ENCODE measurements around the gene FAM168A.
A peak's percentile ranks its signal among the peaks of the same experiment; 100 is the strongest.

FAM168A gene

GRCh38 chr11:73409431-73409830, 188.5 kb downstream of the FAM168A start:
- no peak for DNase-seq (ENCODE audit: low read depth in 2 of 2)

GRCh38 chr11:73406619-73407018, 191.3 kb downstream of the FAM168A start:
- no peak for TF ChIP-seq CTCF (IDR thresholded peaks at IDR 0.05; ENCODE audit: low read depth, low read length)
- DNase-seq (ENCODE audit: low read depth in 2 of 2) = no peak
- no peak overlapping the region for H3K4me3 ChIP-seq (replicated peaks in 1 of 2; ENCODE audit: low read depth in 2 of 2, low read length in 2 of 2)

More at GRCh38 chr11:73409431-73409830, 188.5 kb downstream of the FAM168A start:
- TF ChIP-seq CTCF (IDR thresholded peaks at IDR 0.05; ENCODE audit: low read depth, low read length) = no peak
- H3K4me3 ChIP-seq (replicated peaks in 1 of 2; ENCODE audit: low read depth in 2 of 2, low read length in 2 of 2) = no peak overlapping the region

GRCh38 chr11:73406131-73406530, 191.8 kb downstream of the FAM168A start:
- DNase-seq (ENCODE audit: low read depth in 2 of 2) = no peak
- no peak overlapping the region for H3K4me3 ChIP-seq (replicated peaks in 1 of 2; ENCODE audit: low read depth in 2 of 2, low read length in 2 of 2)

GRCh38 chr11:73405146-73405510, 192.8 kb downstream of the FAM168A start:
- no peak overlapping the region for H3K4me3 ChIP-seq (replicated peaks in 1 of 2; ENCODE audit: low read depth in 2 of 2, low read length in 2 of 2)
- no peak for TF ChIP-seq CTCF (IDR thresholded peaks at IDR 0.05; ENCODE audit: low read depth, low read length)

More at GRCh38 chr11:73406131-73406530, 191.8 kb downstream of the FAM168A start:
- TF ChIP-seq CTCF (IDR thresholded peaks at IDR 0.05; ENCODE audit: low read depth, low read length) = no peak

GRCh38 chr11:73404506-73405145, 193.3 kb downstream of the FAM168A start:
- no peak overlapping the region for H3K4me3 ChIP-seq (replicated peaks in 1 of 2; ENCODE audit: low read depth in 2 of 2, low read length in 2 of 2)
- TF ChIP-seq CTCF (IDR thresholded peaks at IDR 0.05; ENCODE audit: low read depth, low read length) = no peak
- no peak for DNase-seq (ENCODE audit: low read depth in 2 of 2)

More at GRCh38 chr11:73405146-73405510, 192.8 kb downstream of the FAM168A start:
- DNase-seq (ENCODE audit: low read depth in 2 of 2) = no peak

GRCh38 chr11:73404048-73404447, 193.9 kb downstream of the FAM168A start:
- H3K4me3 ChIP-seq (replicated peaks in 1 of 2; ENCODE audit: low read depth in 2 of 2, low read length in 2 of 2) = no peak overlapping the region
- peak; percentile 69 to 80 for DNase-seq (ENCODE audit: low read depth in 2 of 2)
- TF ChIP-seq CTCF (IDR thresholded peaks at IDR 0.05; ENCODE audit: low read depth, low read length) = peak; percentile 82

GRCh38 chr11:73403541-73403940, 194.4 kb downstream of the FAM168A start:
- no peak overlapping the region for H3K4me3 ChIP-seq (replicated peaks in 1 of 2; ENCODE audit: low read depth in 2 of 2, low read length in 2 of 2)
- no peak for DNase-seq (ENCODE audit: low read depth in 2 of 2)
- no peak for TF ChIP-seq CTCF (IDR thresholded peaks at IDR 0.05; ENCODE audit: low read depth, low read length)
